ENCODE data around the gene NRG3. TPM values are rescaled to one million over a fixed set of nuclear protein-coding genes. Genes with fewer than 3 reads are reported as not detected.

The NRG3 gene
- total and polyA plus RNA-seq, 11 donors, result 0.11 to 0.41 (median 0.27) TPM; not detected in 7

- Histone ChIP-seq H3K9me3 (peaks cover 0 to 5% (median 0%) of the 10 kb centered on the region in 12 donors), H3K4me3 (no peak overlapping the region), H3K4me1 (no peaks in the 10 kb centered on the region), H3K27me3 (no peaks in the 10 kb centered on the region), H3K36me3 (no peaks in the 10 kb centered on the region), H3K27ac (no peak overlapping the region)
- intact Hi-C loops (cut with DNase I), result no loop called here
- no peak for DNase-seq
- WGBS, 4 donors, result 86 to 90% (median 89%) methylated on average over 3 of the region's 3 CpGs
- no peak for ATAC-seq
- TF ChIP-seq CTCF (IDR thresholded peaks at IDR 0.05) (no peak), POLR2A (IDR thresholded peaks at IDR 0.05) (no peak)
These were observed 972.2 kb downstream of the NRG3 start for GRCh38 chr10:82847242-82847641.

GRCh38 chr10:82850191-82850590, 975.2 kb downstream of the NRG3 start:
- no peak for TF ChIP-seq POLR2A (IDR thresholded peaks at IDR 0.05)
- no peak for TF ChIP-seq CTCF (IDR thresholded peaks at IDR 0.05)
- H3K4me1 ChIP-seq, result no peaks in the 10 kb centered on the region
- intact Hi-C loops (cut with DNase I), result no loop called here
- H3K27ac ChIP-seq, result no peak overlapping the region
- ATAC-seq, result no peak
- H3K36me3 ChIP-seq, result no peaks in the 10 kb centered on the region
- no peak for DNase-seq
- H3K9me3 ChIP-seq, result peaks cover 0 to 5% (median 0%) of the 10 kb centered on the region in 12 donors
- H3K27me3 ChIP-seq, result no peaks in the 10 kb centered on the region
- WGBS, 4 donors, result 56 to 63% (median 58%) methylated on average over 4 of the region's 4 CpGs
- H3K4me3 ChIP-seq, result no peak overlapping the region

GRCh38 chr10:82856957-82857613, 982.1 kb downstream of the NRG3 start:
- ATAC-seq, result no peak
- no peak overlapping the region for H3K27ac ChIP-seq
- no peaks in the 10 kb centered on the region for H3K27me3 ChIP-seq
- H3K36me3 ChIP-seq, result no peaks in the 10 kb centered on the region
- intact Hi-C loops (cut with DNase I), result no loop called here
- no peaks in the 10 kb centered on the region for H3K4me1 ChIP-seq
- no peak for TF ChIP-seq CTCF (IDR thresholded peaks at IDR 0.05)
- no peak for TF ChIP-seq POLR2A (IDR thresholded peaks at IDR 0.05)
- 67 to 76% (median 72%) methylated on average over 3 of the region's 3 CpGs for WGBS, 4 donors
- no peaks in the 10 kb centered on the region for H3K9me3 ChIP-seq
- no peak for DNase-seq
- no peak overlapping the region for H3K4me3 ChIP-seq

GRCh38 chr10:82861889-82862288, 986.9 kb downstream of the NRG3 start:
- intact Hi-C loops (cut with DNase I), result no loop called here
- DNase-seq (no peak), ATAC-seq (no peak)

More at GRCh38 chr10:82861889-82862288, 986.9 kb downstream of the NRG3 start:
- Histone ChIP-seq H3K4me1 (no peaks in the 10 kb centered on the region), H3K27ac (no peak overlapping the region), H3K27me3 (no peaks in the 10 kb centered on the region), H3K4me3 (no peak overlapping the region), H3K9me3 (no peaks in the 10 kb centered on the region), H3K36me3 (no peaks in the 10 kb centered on the region)
- TF ChIP-seq CTCF (IDR thresholded peaks at IDR 0.05) (no peak), POLR2A (IDR thresholded peaks at IDR 0.05) (no peak)
- WGBS, 4 donors, result 54 to 71% (median 67%) methylated on average over 2 of the region's 2 CpGs
